K562 (cell line): ENCODE data around the gene CST7. TPM values are rescaled to one million over a fixed set of nuclear protein-coding genes. Genes with fewer than 3 reads are reported as not detected.

Experiments used
- ATAC-seq: fragments of 200-7000 bp; cut with Tn5 transposase; 3 replicates; pipeline ENCODE4 v1.9.1; 2020; ENCODE audit warnings: moderate library complexity
- BruUV-seq: library from RNA; stranded (reverse); fragments of 400-500 nt; replicated peaks from 2 replicates; lab custom pipeline; 2021; lab: Mats Ljungman, UMichigan
- CTCF ChIA-PET: fragments of 300-600 bp; formaldehyde crosslinking; extraction: SDS; loops from one replicate; lab custom pipeline; 2021; ENCODE audit warnings: low intra/inter-chr PET ratio; lab: Yijun Ruan, JAX
- POLR2A ChIA-PET: fragments of 300-600, 350-650 bp; sonication (Branson Sonifier 250); formaldehyde crosslinking; extraction: SDS; loops from one replicate; lab custom pipeline; 2021; ENCODE audit warnings: antibody characterized with exemption, inconsistent platforms; lab: Yijun Ruan, JAX
- DNase-seq, 4 experiments: peaks; one replicate each; pipeline versions ENCODE4 v3.0.0 to v3.0.0-alpha.2; 2011 to 2018; ENCODE audit warnings: low spot score in 3 of 4, mixed read lengths in 3 of 4; ENCODE audit errors: extremely low read depth in 1 of 4
- FAIRE-seq: peaks from 2 replicates; lab custom pipeline; 2011; peaks lifted over from hg19 to GRCh38; lab: Jason Lieb, UNC
- H2AFZ ChIP-seq: 2 replicates; pipeline ENCODE4 v1.6.0; 2011; ENCODE audit warnings: low read depth, low read length, control low read depth, inconsistent platforms
- H3K27ac ChIP-seq: fragments of 200-600 bp; 3 replicates; pipeline ENCODE4 v1.8.0; 2011; ENCODE audit warnings: low read depth, mild to moderate bottlenecking, control low read depth, inconsistent platforms, low read length, moderate library complexity, mixed read lengths; ENCODE audit errors: extremely low read depth
- H3K27me3 ChIP-seq, 2 experiments: fragments of 300-600 bp in 1 of 2; 2 replicates in 1 of 2; 3 replicates in 1 of 2; pipeline versions ENCODE4 v1.6.0 to v1.8.0; 2011; ENCODE audit warnings: inconsistent platforms in 2 of 2, low read length in 2 of 2, mild to moderate bottlenecking in 1 of 2, mixed read lengths in 1 of 2, moderate library complexity in 1 of 2; ENCODE audit not compliant: control insufficient read depth in 2 of 2, insufficient read depth in 2 of 2
- H3K36me3 ChIP-seq: fragments of 300-600 bp; 3 replicates; pipeline ENCODE4 v1.8.0; 2011; ENCODE audit warnings: mild to moderate bottlenecking, low read length, inconsistent platforms; ENCODE audit not compliant: control insufficient read depth, insufficient read depth
- H3K4me1 ChIP-seq, 2 experiments: fragments of 200-600 bp in 1 of 2; replicated peaks in 1 of 2; 2 replicates in 1 of 2; 3 replicates in 1 of 2; pipeline versions ENCODE4 v1.5.1 to v1.8.0; 2011; ENCODE audit warnings: inconsistent platforms in 2 of 2, low read length in 2 of 2, mild to moderate bottlenecking in 1 of 2, mixed read lengths in 1 of 2, moderate library complexity in 1 of 2; ENCODE audit not compliant: control insufficient read depth in 2 of 2, insufficient read depth in 2 of 2
- H3K4me2 ChIP-seq: 2 replicates; pipeline ENCODE4 v1.6.1; 2011; ENCODE audit warnings: low read length, control low read depth, inconsistent platforms, mixed read lengths; ENCODE audit not compliant: insufficient read depth
- H3K4me3 ChIP-seq: fragments of 200-600 bp; sonication (generic), shearing (Covaris generic); 2 replicates; pipeline ENCODE4 v1.5.1; 2016; ENCODE audit warnings: control low read depth, inconsistent platforms
- H3K79me2 ChIP-seq: fragments of 200-600 bp; 3 replicates; pipeline ENCODE4 v1.8.0; 2011; ENCODE audit warnings: low read length, inconsistent platforms; ENCODE audit not compliant: control insufficient read depth, insufficient read depth
- H3K9ac ChIP-seq, 2 experiments: 2 replicates each; pipeline versions ENCODE4 v1.6.0 to v1.6.1; 2011; ENCODE audit warnings: low read depth in 2 of 2, low read length in 2 of 2, control low read depth in 1 of 2, inconsistent platforms in 1 of 2, mild to moderate bottlenecking in 1 of 2, mixed read lengths in 1 of 2; ENCODE audit not compliant: insufficient read depth in 1 of 2
- H3K9me1 ChIP-seq: one replicate; pipeline ENCODE4 v1.6.0; 2011; ENCODE audit warnings: inconsistent platforms, mild to moderate bottlenecking, low read length, moderate library complexity; ENCODE audit not compliant: control insufficient read depth, insufficient read depth
- H3K9me3 ChIP-seq: replicated peaks from 2 replicates; pipeline ENCODE4 v1.5.1; 2011; ENCODE audit warnings: low read depth, low read length, inconsistent platforms; ENCODE audit not compliant: control insufficient read depth, insufficient read depth
- H4K20me1 ChIP-seq: replicated peaks from 2 replicates; pipeline ENCODE4 v1.6.1; 2011; ENCODE audit warnings: low read length, inconsistent platforms, mixed read lengths; ENCODE audit not compliant: control insufficient read depth, insufficient read depth
- ELF2 ChIP-seq: fragments of 250-450 bp; sonication (Bioruptor Pico); IDR thresholded peaks from 2 replicates; pipeline ENCODE4 v1.5.0; 2021; ENCODE audit warnings: mild to moderate bottlenecking
- JUNB ChIP-seq: fragments of 450-650 bp; formaldehyde crosslinking; conservative IDR thresholded peaks from 2 replicates; pipeline ENCODE4 v1.4.0; 2020; ENCODE audit warnings: mild to moderate bottlenecking
- NFIC ChIP-seq: fragments of 450-650 bp; IDR thresholded peaks from 2 replicates; pipeline ENCODE4 v1.6.1; 2017; ENCODE audit warnings: mild to moderate bottlenecking, inconsistent platforms
- POLR2G ChIP-seq: fragments of 200-400 bp; formaldehyde crosslinking; IDR thresholded peaks from 2 replicates; pipeline ENCODE4 v1.6.1; 2017; ENCODE audit warnings: low read depth, mild to moderate bottlenecking, antibody characterized with exemption, low read length, moderate library complexity
- TGIF2 ChIP-seq: sonication (generic); formaldehyde crosslinking; IDR thresholded peaks from 2 replicates; pipeline ENCODE4 v1.8.1; 2022; ENCODE audit warnings: mild to moderate bottlenecking, missing genetic modification reagents, moderate library complexity
- WGBS: fragments of 100-300 bp; shearing (Covaris generic); methylation state at CpG from one replicate; pipeline ENCODE4 v1.1.6; 2016; ENCODE audit warnings: low coverage, mixed read lengths; ENCODE audit not compliant: insufficient coverage; ENCODE audit errors: missing lambda C conversion rate; 5-methylcytosine and 5-hydroxymethylcytosine counted together
- in situ Hi-C: fragments of 300-500 bp; cut with MboI; formaldehyde crosslinking; loops from 4 replicates; pipeline ENCODE4 v1.15.0; 2018; ENCODE audit warnings: inconsistent platforms, mixed read lengths
- intact Hi-C: fragments of 100-400 bp; cut with micrococcal nuclease; formaldehyde crosslinking; loops from 2 replicates; pipeline ENCODE4 v1.14.2; 2022
- polyA plus RNA-seq, 8 experiments: library from polyadenylated mRNA; depleted of rRNA in 4 of 8; stranded (reverse) in 5 of 8; unstranded in 3 of 8; fragments of >200 nt; fragmentation: Nextera tagmentation in 2 of 8; fragmentation: Illumina TruSeq in 1 of 8; extraction: Ambion mirVana in 2 of 8; extraction: Trizol in 1 of 8; gene quantifications; 2 replicates each; pipeline versions ENCODE4 v1.2.1 to v1.2.3, GENCODE V29; 2011 to 2014; ENCODE audit warnings: inconsistent platforms in 1 of 8, missing spikeins in 1 of 8
- total RNA-seq, 7 experiments: library from RNA; depleted of rRNA in 6 of 7; stranded (reverse); fragments of >200 nt in 6 of 7; fragmentation: Illumina TruSeq in 2 of 7; extraction: Trizol in 2 of 7; gene quantifications; 2 replicates each; pipeline versions ENCODE4 v1.2.1 to v1.2.3, GENCODE V29; 2011 to 2021; ENCODE audit warnings: low replicate concordance in 1 of 7
- TF ChIP-seq, protein P1 (sequence below), 2 experiments: fragments of 450-650 bp in 1 of 2; IDR thresholded peaks; 2 replicates each; pipeline ENCODE4 v1.6.1; 2011 to 2017; ENCODE audit warnings: low read depth in 2 of 2, antibody characterized with exemption in 1 of 2, borderline replicate concordance in 1 of 2, low read length in 1 of 2, mild to moderate bottlenecking in 1 of 2, mixed read lengths in 1 of 2; ENCODE audit not compliant: control insufficient read depth in 1 of 2
- TF ChIP-seq, protein P2 (sequence below): fragments of 450-650 bp; IDR thresholded peaks from 2 replicates; pipeline ENCODE4 v1.6.1; 2016; ENCODE audit warnings: antibody characterized with exemption

CST7 gene
- total and polyA plus RNA-seq, 9 of the 15 experiments (the other 6 are each of a cell fraction or from before 2014, with no cell fraction given): not detected

DNA sequence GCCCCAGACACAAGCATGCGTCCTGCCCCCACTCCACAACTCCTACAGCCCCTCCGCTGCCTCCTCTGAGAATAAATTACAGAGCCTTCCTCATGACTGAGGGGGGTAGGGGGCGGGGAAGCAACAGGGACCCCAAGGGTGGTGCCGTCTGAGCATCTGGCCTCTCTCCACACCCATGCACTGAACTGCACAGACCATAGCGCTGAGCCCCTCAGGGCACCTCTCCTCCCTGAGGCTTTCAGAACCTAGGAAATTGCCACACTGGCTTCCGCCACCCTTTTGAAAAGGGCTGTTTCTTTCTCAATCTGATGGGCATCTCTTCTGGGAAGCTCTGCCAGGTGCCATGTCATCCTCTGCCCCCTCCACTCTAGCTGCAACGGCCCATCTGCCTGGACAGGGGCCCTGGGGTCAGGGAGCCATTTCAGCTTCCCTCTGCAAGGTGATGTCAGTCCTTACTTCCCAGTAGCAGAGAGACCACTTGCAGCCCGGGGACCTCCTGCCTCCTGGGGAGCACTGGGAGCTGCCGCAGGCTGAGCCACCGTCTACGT, 2.5 kb downstream of the CST7 start (continued):
- TF ChIP-seq, protein P1, sequence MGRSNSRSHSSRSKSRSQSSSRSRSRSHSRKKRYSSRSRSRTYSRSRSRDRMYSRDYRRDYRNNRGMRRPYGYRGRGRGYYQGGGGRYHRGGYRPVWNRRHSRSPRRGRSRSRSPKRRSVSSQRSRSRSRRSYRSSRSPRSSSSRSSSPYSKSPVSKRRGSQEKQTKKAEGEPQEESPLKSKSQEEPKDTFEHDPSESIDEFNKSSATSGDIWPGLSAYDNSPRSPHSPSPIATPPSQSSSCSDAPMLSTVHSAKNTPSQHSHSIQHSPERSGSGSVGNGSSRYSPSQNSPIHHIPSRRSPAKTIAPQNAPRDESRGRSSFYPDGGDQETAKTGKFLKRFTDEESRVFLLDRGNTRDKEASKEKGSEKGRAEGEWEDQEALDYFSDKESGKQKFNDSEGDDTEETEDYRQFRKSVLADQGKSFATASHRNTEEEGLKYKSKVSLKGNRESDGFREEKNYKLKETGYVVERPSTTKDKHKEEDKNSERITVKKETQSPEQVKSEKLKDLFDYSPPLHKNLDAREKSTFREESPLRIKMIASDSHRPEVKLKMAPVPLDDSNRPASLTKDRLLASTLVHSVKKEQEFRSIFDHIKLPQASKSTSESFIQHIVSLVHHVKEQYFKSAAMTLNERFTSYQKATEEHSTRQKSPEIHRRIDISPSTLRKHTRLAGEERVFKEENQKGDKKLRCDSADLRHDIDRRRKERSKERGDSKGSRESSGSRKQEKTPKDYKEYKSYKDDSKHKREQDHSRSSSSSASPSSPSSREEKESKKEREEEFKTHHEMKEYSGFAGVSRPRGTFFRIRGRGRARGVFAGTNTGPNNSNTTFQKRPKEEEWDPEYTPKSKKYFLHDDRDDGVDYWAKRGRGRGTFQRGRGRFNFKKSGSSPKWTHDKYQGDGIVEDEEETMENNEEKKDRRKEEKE (IDR thresholded peaks at IDR 0.05; ENCODE audit: borderline replicate concordance in 1 of 2, control insufficient read depth in 1 of 2, low read depth in 2 of 2, low read length in 1 of 2): no peak
- no peak for TF ChIP-seq TGIF2 (CRISPR knock-in tag)
- TF ChIP-seq ELF2: no peak
- TF ChIP-seq, all 486 proteins: peak for 0

DNA sequence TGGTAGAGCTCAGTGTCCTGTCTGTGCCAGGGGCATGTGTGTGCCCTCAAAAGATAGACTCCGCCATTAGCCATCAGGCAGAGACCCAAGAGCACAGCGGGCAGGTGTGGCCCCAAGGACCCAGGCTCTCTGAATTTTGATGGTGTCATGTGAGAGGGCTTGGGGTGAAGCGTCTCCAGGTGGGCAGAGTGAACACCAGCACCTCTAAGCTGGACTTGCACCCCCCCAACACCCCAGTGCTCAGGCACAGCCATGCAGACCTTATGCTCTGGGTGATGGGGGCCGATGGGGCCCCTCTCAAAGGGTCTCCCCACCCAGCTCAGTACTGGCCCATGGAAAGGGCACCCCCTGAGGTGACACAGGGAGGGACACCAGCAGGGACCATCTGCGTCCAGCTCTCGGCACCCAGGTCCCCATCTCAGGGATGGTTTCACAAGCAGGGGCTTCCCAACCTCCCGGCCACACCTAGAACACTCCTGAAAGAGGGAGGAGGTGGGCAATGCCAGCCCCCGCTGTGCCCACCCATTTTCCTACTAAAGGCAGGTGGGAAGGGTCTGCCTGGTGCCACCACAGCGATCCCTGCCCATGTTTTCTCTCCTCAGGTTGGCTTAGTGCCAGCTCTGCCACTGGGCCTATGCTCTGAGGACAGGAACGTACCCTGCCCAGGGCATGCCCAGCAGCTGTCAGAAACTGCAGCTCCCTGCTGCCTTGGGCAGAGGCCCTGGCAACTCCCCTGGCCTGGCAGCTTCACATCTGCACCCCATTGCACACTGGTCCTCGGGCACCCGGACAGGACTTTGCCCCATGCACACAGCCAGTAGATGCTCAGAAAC, 3.5 kb downstream of the CST7 start:
- no TSS peak for BruUV-seq
- Histone ChIP-seq H3K4me2 (no peak overlapping the region), H3K27ac (no peak overlapping the region), H4K20me1 (no peaks in the 10 kb centered on the region), H3K4me1 (peaks cover 0 to 12% of the 10 kb centered on the region in 2 experiments; a peak in 3 of 5 replicates), H3K4me3 (no peak overlapping the region), H2AFZ (no peak overlapping the region), H3K79me2 (no peaks in the 10 kb centered on the region), H3K9ac (no peak overlapping the region), H3K36me3 (no peaks in the 10 kb centered on the region), H3K9me1 (no peaks in the 10 kb centered on the region), H3K9me3 (no peaks in the 10 kb centered on the region), H3K27me3 (no peaks in the 10 kb centered on the region; a peak in 1 of 5 replicates)
- in situ Hi-C loops (no loop called here), intact Hi-C loops (no loop called here)
- DNase-seq (no peak), ATAC-seq (no peak), FAIRE-seq (no peak)
- ChIA-PET POLR2A (interaction anchor here (0.9 kb wide), 1 partner anchor 14 kb away, joined by 3 read pairs; no protein-coding TSS in a partner anchor), CTCF (no interaction called here)
- WGBS: 27% methylated on average over 6 of the region's 12 CpGs
- TF ChIP-seq POLR2G: no peak
- TF ChIP-seq NFIC: peak; percentile 71
- TF ChIP-seq, protein P2, sequence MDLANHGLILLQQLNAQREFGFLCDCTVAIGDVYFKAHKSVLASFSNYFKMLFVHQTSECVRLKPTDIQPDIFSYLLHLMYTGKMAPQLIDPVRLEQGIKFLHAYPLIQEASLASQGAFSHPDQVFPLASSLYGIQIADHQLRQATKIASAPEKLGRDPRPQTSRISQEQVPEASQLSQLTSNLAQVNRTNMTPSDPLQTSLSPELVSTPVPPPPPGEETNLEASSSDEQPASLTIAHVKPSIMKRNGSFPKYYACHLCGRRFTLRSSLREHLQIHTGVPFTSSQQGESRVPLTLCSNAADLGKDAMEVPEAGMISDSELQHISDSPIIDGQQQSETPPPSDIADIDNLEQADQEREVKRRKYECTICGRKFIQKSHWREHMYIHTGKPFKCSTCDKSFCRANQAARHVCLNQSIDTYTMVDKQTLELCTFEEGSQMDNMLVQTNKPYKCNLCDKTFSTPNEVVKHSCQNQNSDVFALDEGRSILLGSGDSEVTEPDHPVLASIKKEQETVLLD: no peak
- TF ChIP-seq JUNB (CRISPR knock-in tag): no peak
